H1 (cell line): ENCODE data around the gene SNAP29. TPM values are rescaled to one million over a fixed set of nuclear protein-coding genes. Genes with fewer than 3 reads are reported as not detected.

Source experiments
- CTCF ChIA-PET: fragments of 300-600 bp; sonication (Branson Sonifier 250); formaldehyde crosslinking; loops from one replicate; lab custom pipeline; 2021; ENCODE audit not compliant: partially characterized antibody; lab: Charles Lee
- POLR2A ChIA-PET: fragments of 300-600 bp; sonication (Branson Sonifier 250); formaldehyde crosslinking; loops from one replicate; lab custom pipeline; 2021; ENCODE audit warnings: inconsistent platforms; ENCODE audit not compliant: partially characterized antibody; lab: Charles Lee
- DNase-seq, 2 experiments: peaks; one replicate each; pipeline versions ENCODE4 v3.0.0 to v3.0.0-alpha.2; 2010 to 2022; ENCODE audit warnings: low spot score in 2 of 2, low read depth in 1 of 2, mixed read lengths in 1 of 2
- FAIRE-seq: peaks from 2 replicates; lab custom pipeline; 2011; peaks lifted over from hg19 to GRCh38; lab: Jason Lieb, UNC
- H2AFZ ChIP-seq: 2 replicates; pipeline ENCODE4 v1.8.1; 2012; ENCODE audit warnings: low read length, inconsistent platforms
- H2AK5ac ChIP-seq: 2 replicates; pipeline ENCODE4 v1.6.1; 2013; ENCODE audit warnings: low read depth, low read length
- H2BK120ac ChIP-seq: replicated peaks from 2 replicates; pipeline ENCODE3; 2013; ENCODE audit warnings: low read depth, low read length, inconsistent platforms
- H2BK12ac ChIP-seq: 2 replicates; pipeline ENCODE4 v1.6.1; 2013; ENCODE audit warnings: low read depth, low read length
- H2BK15ac ChIP-seq: 2 replicates; pipeline ENCODE4 v1.6.1; 2013; ENCODE audit warnings: low read length
- H2BK20ac ChIP-seq: 2 replicates; pipeline ENCODE4 v1.6.1; 2013; ENCODE audit warnings: low read length
- H2BK5ac ChIP-seq: 2 replicates; pipeline ENCODE4 v1.6.1; 2013; ENCODE audit warnings: low read depth, low read length
- H3K14ac ChIP-seq: 2 replicates; pipeline ENCODE4 v1.6.1; 2013; ENCODE audit warnings: inconsistent platforms; ENCODE audit not compliant: insufficient read length
- H3K18ac ChIP-seq: 2 replicates; pipeline ENCODE4 v1.6.1; 2013; ENCODE audit warnings: low read length; ENCODE audit errors: extremely low read depth
- H3K23ac ChIP-seq: 2 replicates; pipeline ENCODE4 v1.6.1; 2013; ENCODE audit warnings: inconsistent platforms; ENCODE audit not compliant: insufficient read length
- H3K23me2 ChIP-seq: 2 replicates; pipeline ENCODE4 v1.6.1; 2013; ENCODE audit warnings: low read depth, low read length
- H3K27ac ChIP-seq: 2 replicates; pipeline ENCODE4 v1.6.1; 2011; ENCODE audit warnings: low read depth, low read length, inconsistent platforms
- H3K27me3 ChIP-seq, 4 experiments: replicated peaks in 1 of 4; 1 replicate in 1 of 4; 2 replicates in 3 of 4; pipeline versions ENCODE4 v1.6.1 to v1.8.1; 2011 to 2013; ENCODE audit warnings: low read length in 3 of 4, mild to moderate bottlenecking in 3 of 4, inconsistent platforms in 2 of 4, mixed read lengths in 2 of 4, moderate library complexity in 1 of 4; ENCODE audit not compliant: control insufficient read depth in 3 of 4, insufficient read depth in 3 of 4; ENCODE audit errors: extremely low read depth in 1 of 4
- H3K36me3 ChIP-seq, 4 experiments: 2 replicates each; pipeline versions ENCODE4 v1.6.1 to v1.8.1; 2011 to 2013; ENCODE audit warnings: mild to moderate bottlenecking in 4 of 4, low read length in 3 of 4, moderate library complexity in 2 of 4, control low read depth in 1 of 4, inconsistent platforms in 1 of 4; ENCODE audit not compliant: insufficient read depth in 4 of 4, control insufficient read depth in 2 of 4
- H3K4ac ChIP-seq: replicated peaks from 2 replicates; pipeline ENCODE3; 2013; ENCODE audit warnings: low read length, low read depth, mixed read lengths, inconsistent platforms; ENCODE audit not compliant: insufficient read length
- H3K4me1 ChIP-seq, 4 experiments: replicated peaks in 1 of 4; 1 replicate in 1 of 4; 2 replicates in 3 of 4; pipeline versions ENCODE4 v1.6.1 to v1.8.1; 2011 to 2013; ENCODE audit warnings: low read length in 3 of 4, inconsistent platforms in 2 of 4, mixed read lengths in 1 of 4; ENCODE audit not compliant: insufficient read depth in 4 of 4, control insufficient read depth in 3 of 4
- H3K4me2 ChIP-seq, 2 experiments: 2 replicates each; pipeline versions ENCODE4 v1.6.1 to v1.8.1; 2011 to 2013; ENCODE audit warnings: low read depth in 2 of 2, low read length in 2 of 2, control low read depth in 1 of 2, inconsistent platforms in 1 of 2, mild to moderate bottlenecking in 1 of 2; ENCODE audit not compliant: insufficient read depth in 1 of 2
- H3K4me3 ChIP-seq, 4 experiments: fragments of 200-600, 300-600 bp in 1 of 4; sonication (generic), shearing (Covaris generic), sonication (Bioruptor Twin) in 1 of 4; 2 replicates each; pipeline versions ENCODE4 v1.5.1 to v1.8.1; 2011 to 2016; ENCODE audit warnings: low read length in 4 of 4, low read depth in 3 of 4, control low read depth in 2 of 4, inconsistent platforms in 2 of 4, mild to moderate bottlenecking in 2 of 4, mixed read lengths in 1 of 4, moderate library complexity in 1 of 4; ENCODE audit not compliant: insufficient read depth in 2 of 4; ENCODE audit errors: extremely low read depth in 1 of 4
- H3K56ac ChIP-seq: replicated peaks from 2 replicates; pipeline ENCODE3; 2013; ENCODE audit warnings: low read depth, mild to moderate bottlenecking, mixed read lengths, low read length, inconsistent platforms; ENCODE audit not compliant: insufficient read length
- H3K79me1 ChIP-seq: 2 replicates; pipeline ENCODE4 v1.6.1; 2013; ENCODE audit warnings: low read depth, low read length, control low read depth
- H3K79me2 ChIP-seq, 2 experiments: 2 replicates each; pipeline versions ENCODE4 v1.6.1 to v1.8.1; 2012 to 2013; ENCODE audit warnings: low read length in 2 of 2, mild to moderate bottlenecking in 2 of 2, inconsistent platforms in 1 of 2; ENCODE audit not compliant: insufficient read depth in 2 of 2, control insufficient read depth in 1 of 2
- H3K9ac ChIP-seq, 4 experiments: replicated peaks in 1 of 4; 1 replicate in 1 of 4; 2 replicates in 3 of 4; pipeline versions ENCODE4 v1.6.1 to v1.8.1; 2011 to 2013; ENCODE audit warnings: low read depth in 3 of 4, low read length in 3 of 4, control low read depth in 2 of 4, mild to moderate bottlenecking in 2 of 4, moderate library complexity in 2 of 4, inconsistent platforms in 1 of 4; ENCODE audit errors: extremely low read depth in 1 of 4
- H3K9me3 ChIP-seq, 2 experiments: 2 replicates each; pipeline versions ENCODE4 v1.6.1 to v1.8.1; 2012 to 2013; ENCODE audit warnings: mild to moderate bottlenecking in 2 of 2, moderate library complexity in 2 of 2, control low read depth in 1 of 2, inconsistent platforms in 1 of 2, low read depth in 1 of 2, low read length in 1 of 2, mixed read lengths in 1 of 2; ENCODE audit not compliant: insufficient read depth in 2 of 2
- H4K20me1 ChIP-seq, 2 experiments: replicated peaks in 1 of 2; 2 replicates each; pipeline versions ENCODE3 to v1.8.1; 2011 to 2013; ENCODE audit warnings: inconsistent platforms in 2 of 2, low read length in 2 of 2, mild to moderate bottlenecking in 1 of 2; ENCODE audit not compliant: insufficient read depth in 2 of 2, control insufficient read depth in 1 of 2
- H4K5ac ChIP-seq: 2 replicates; pipeline ENCODE4 v1.6.1; 2013; ENCODE audit warnings: low read length, low read depth, mixed read lengths, inconsistent platforms; ENCODE audit not compliant: insufficient read length
- H4K8ac ChIP-seq: 2 replicates; pipeline ENCODE4 v1.8.0; 2013; ENCODE audit warnings: mild to moderate bottlenecking, moderate library complexity, low read length, inconsistent platforms; ENCODE audit not compliant: insufficient read depth; ENCODE audit errors: extremely low read depth
- H4K91ac ChIP-seq: replicated peaks from 2 replicates; pipeline ENCODE3; 2013; ENCODE audit warnings: low read length, mixed read lengths, inconsistent platforms; ENCODE audit not compliant: insufficient read length
- CHD2 ChIP-seq: IDR thresholded peaks from 2 replicates; pipeline ENCODE4 v1.6.1; 2012; ENCODE audit warnings: low read length, improper control_type of control experiment
- SAP30 ChIP-seq: fragments of 300-600 bp; sonication (generic); IDR thresholded peaks from 2 replicates; pipeline ENCODE4 v1.7.1; 2012; ENCODE audit warnings: low read length, moderate library complexity, mild to moderate bottlenecking, inconsistent platforms; ENCODE audit not compliant: insufficient read depth, insufficient replicate concordance
- SIRT6 ChIP-seq: IDR thresholded peaks from one replicate; pipeline ENCODE4 v1.7.1; 2012; ENCODE audit warnings: low read length, inconsistent platforms
- WGBS, 2 experiments: shearing (Covaris generic) in 1 of 2; methylation state at CpG; one replicate each; pipeline versions ENCODE4 v1.1.6 to v1.1.7; 2013 to 2015; ENCODE audit warnings: low lambda C conversion rate in 2 of 2, mixed read lengths in 2 of 2, inconsistent platforms in 1 of 2, low coverage in 1 of 2, missing lambda C conversion rate in 1 of 2; ENCODE audit not compliant: insufficient replicate concordance in 2 of 2, insufficient coverage in 1 of 2, insufficient read length in 1 of 2; ENCODE audit errors: extremely low coverage in 1 of 2, missing lambda C conversion rate in 1 of 2; 5-methylcytosine and 5-hydroxymethylcytosine counted together
- polyA plus RNA-seq, 7 experiments: library from polyadenylated mRNA; depleted of rRNA in 3 of 7; stranded (reverse) in 5 of 7; unstranded in 2 of 7; fragments of >200 nt in 5 of 7; fragments of 200-250 nt in 2 of 7; gene quantifications; 1 replicate in 5 of 7; 2 replicates in 1 of 7; 4 replicates in 1 of 7; pipeline versions ENCODE4 v1.2.1 to v1.2.3, GENCODE V29; 2011 to 2013; ENCODE audit warnings: missing spikeins in 2 of 7, mixed read lengths in 2 of 7
- total RNA-seq: library from RNA; stranded (reverse); fragmentation: NEBNext Ultra II Directional; extraction: Animal tissue kit (Norgen Biotek cat#: 25700); gene quantifications from 2 replicates; pipeline ENCODE4 v1.2.1, GENCODE V29; 2021

Gene SNAP29
- total and polyA plus RNA-seq, 2 of the 8 experiments (the other 6 are each of a cell fraction or from before 2014, with no cell fraction given) = 11.8 to 15.0 TPM

DNA sequence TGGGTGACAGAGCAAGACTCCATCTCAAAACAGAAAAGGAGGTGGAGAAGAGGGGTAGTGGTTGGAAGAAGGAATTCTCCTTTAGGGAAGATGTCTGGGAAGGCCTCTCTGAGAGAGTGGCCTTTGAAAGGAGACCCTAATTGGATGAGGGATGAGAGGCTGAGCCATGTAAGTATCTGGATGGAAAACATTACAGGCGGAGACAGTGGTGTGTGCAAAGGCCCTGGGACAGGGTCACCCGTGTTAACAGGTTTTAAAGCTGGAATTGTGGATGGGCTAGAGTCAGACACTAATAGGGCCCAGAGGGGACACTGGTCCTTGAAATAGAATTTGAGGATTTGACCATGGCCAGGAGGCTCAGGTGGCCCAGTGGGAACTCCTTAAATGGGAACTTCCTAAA is 10.4 kb downstream of the SNAP29 start:
- Histone ChIP-seq H2BK20ac (no peak overlapping the region), H3K27ac (no peak overlapping the region), H3K4me1 (no peaks in the 10 kb centered on the region; a peak in 1 of 7 replicates), H3K79me1 (no peaks in the 10 kb centered on the region; the same call in none of the 2 replicates), H2BK15ac (no peak overlapping the region), H3K4me3 (no peak overlapping the region), H3K23me2 (no peaks in the 10 kb centered on the region), H4K8ac (no peak overlapping the region), H3K23ac (no peak overlapping the region), H2BK120ac (no peak overlapping the region), H3K4me2 (no peak overlapping the region), H3K79me2 (no peaks in the 10 kb centered on the region), H2AFZ (no peak overlapping the region), H4K20me1 (peaks cover 1 to 6% of the 10 kb centered on the region in 2 experiments), H3K9me3 (no peaks in the 10 kb centered on the region), H3K14ac (no peak overlapping the region), H4K91ac (no peak overlapping the region), H4K5ac (no peak overlapping the region), H3K36me3 (no peaks in the 10 kb centered on the region; a peak in 1 of 8 replicates), H3K9ac (no peak overlapping the region), H3K18ac (no peak overlapping the region), H3K4ac (no peak overlapping the region), H2BK12ac (no peak overlapping the region), H2AK5ac (no peak overlapping the region), H2BK5ac (no peak overlapping the region), H3K27me3 (no peaks in the 10 kb centered on the region), H3K56ac (no peak overlapping the region)
- DNase-seq = no peak
- POLR2A ChIA-PET = no interaction called here
- no peak for FAIRE-seq
- no peak for TF ChIP-seq SIRT6
- no peak for TF ChIP-seq SAP30
- no peak for TF ChIP-seq CHD2
- CTCF ChIA-PET = interaction anchor here (0.6 to 3.6 kb wide), 4 partner anchors 16 to 96 kb away, joined by 3 to 18 read pairs (median 3); no protein-coding TSS in a partner anchor
- 93% methylated on average over 2 of the region's 2 CpGs; no CpG with 5 or more reads in 1 of the 2 experiments for WGBS, 2 experiments
